22Rv1 (cell line): ENCODE data around the gene CRKL.

Experiments
- CTCF ChIP-seq: fragments of 450-650 bp; IDR thresholded peaks from 2 replicates; pipeline ENCODE4 v1.5.1; 2017; ENCODE audit warnings: mild to moderate bottlenecking
- ZFX ChIP-seq: fragments of 450-650 bp; IDR thresholded peaks from 2 replicates; pipeline ENCODE4 v1.6.1; 2017; ENCODE audit warnings: antibody characterized with exemption, borderline replicate concordance

- TF ChIP-seq CTCF, result no peak
- TF ChIP-seq ZFX, result no peak
Observed at GRCh38 chr22:20926243-20926642, 9.0 kb downstream of the CRKL start.
